ENCODE data around the gene ASTL. TPM values are rescaled to one million over a fixed set of nuclear protein-coding genes. Genes with fewer than 3 reads are reported as not detected.
A peak's percentile ranks its signal among the peaks of the same experiment; 100 is the strongest.

The ASTL gene
- total RNA-seq, 1 donor from 2014 or later, result 2.4 TPM

DNA sequence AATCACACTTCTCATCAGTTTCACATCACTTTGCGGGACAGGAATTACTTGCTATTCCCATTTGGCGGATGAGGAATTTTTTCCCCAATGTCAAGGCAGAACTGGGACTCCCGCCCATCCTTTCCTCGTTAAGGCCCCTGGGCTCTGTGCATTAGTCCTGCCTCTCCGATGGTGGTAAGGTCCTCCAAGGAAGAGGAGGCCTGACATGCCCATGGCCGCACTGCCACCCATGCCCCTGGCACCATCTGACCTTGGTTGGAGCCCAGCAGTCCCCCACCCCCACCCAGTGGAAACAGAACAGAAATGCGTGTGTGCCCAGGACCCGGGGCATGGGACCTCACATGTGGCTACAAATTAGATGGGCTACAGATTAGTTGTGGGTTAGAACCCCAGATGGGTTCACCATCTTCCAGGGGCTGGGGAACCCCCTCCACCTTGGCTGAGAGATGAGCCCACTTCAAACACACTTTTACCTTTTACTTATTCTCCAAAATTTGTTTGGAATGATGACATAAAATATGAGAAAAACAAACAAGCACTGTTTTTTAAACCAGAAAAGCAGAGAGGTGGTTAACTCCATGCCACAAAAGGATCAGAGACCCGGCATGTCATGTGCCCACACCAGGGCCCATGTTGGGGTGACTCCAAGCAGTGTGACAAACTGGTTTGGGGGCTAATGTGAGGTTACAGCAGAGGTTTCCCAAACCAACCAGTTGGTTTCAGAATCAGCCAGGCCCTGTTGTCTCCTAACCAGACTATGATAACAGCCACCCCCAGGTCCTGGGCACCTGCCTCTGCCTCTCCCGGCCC lies 17.9 kb upstream of the ASTL start:
- Mint-ChIP-seq H3K9me3 (peaks cover 3% of the 10 kb centered on the region), H3K36me3 (ENCODE audit: low read depth) (peaks cover 3% of the 10 kb centered on the region), H3K27me3 (no peaks in the 10 kb centered on the region), H3K27ac (peak overlapping the region; percentile 92), H3K4me1 (peaks cover 63% of the 10 kb centered on the region), H3K4me3 (peak overlapping the region; percentile 70)
- intact Hi-C loops (cut with micrococcal nuclease), result no loop called here
- DNase-seq, result peak; percentile 82

DNA sequence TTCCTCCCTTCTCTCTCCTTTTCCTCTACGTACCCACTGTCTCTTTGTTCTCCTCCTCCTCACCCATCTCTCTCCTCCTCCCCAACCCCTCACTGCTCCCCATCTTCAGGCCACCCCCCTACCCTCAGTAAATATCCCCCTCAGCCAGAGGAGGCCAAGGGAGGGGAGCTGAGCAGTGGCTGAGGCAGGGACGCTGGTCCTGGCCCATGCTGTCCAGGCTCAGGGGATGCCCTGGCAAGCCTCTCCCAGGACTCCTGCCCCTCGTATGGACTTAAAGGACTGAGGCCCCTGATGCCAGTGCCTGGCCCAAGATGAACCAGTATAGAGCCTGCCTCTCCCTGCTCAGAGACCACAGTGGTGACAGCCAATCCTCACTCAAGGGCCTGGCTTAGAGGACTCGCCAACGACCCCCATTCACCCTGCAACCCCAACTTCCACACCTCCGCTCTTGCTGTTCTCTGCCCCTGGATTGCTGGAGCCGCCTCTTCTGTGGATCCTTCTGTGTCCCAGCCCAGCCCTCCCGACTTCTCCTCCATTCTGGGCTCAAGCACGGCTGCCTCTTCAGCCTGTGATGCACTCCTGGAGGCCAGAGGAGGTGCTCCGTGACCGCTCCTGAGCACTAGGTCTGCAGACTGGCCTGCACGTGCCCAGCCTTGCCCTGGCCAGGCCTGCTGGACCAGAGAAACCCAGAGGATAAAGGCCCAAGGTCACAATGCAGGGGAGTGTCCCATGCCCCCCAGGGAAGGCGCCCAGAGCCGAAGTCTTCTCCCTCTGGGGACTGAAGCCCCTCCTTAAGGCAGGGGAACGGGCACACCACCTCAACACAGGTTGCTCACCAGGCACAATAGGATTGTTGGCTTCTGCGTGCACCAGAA lies 16.4 kb upstream of the ASTL start:
- peaks cover 66% of the 10 kb centered on the region for H3K4me1 Mint-ChIP-seq
- H3K9me3 Mint-ChIP-seq, result peaks cover under 1% of the 10 kb centered on the region
- no peaks in the 10 kb centered on the region for H3K27me3 Mint-ChIP-seq
- H3K27ac Mint-ChIP-seq, result peak overlapping the region; percentile 63
- peaks cover under 1% of the 10 kb centered on the region for H3K36me3 Mint-ChIP-seq (ENCODE audit: low read depth)
- DNase-seq, result no peak
- intact Hi-C loops (cut with micrococcal nuclease), result no loop called here
- no peak overlapping the region for H3K4me3 Mint-ChIP-seq

DNA sequence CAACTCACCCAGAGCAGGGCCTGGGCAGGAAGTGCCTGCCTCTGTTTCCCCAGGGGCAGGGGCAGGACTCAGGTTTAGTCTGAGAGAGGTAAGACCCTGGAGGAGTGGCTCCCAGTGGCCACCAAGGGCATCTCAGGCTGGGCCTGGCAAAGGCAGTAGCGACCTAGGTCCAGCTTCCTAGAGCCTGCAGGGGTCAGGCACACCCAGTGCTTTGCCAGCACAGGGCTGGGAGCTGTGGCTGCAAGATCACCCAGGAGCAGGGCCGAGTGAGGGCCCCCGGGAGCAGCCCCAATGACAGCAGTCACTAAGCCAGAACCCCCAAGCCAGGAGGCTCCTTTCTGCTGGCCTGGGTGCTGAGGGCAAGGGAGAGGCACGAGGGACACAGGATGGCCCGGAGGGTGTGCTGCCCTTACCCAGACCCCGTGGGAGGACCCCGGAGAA lies 15.7 kb upstream of the ASTL start:
- Mint-ChIP-seq H3K27me3 (no peaks in the 10 kb centered on the region), H3K4me3 (no peak overlapping the region), H3K27ac (no peak overlapping the region), H3K4me1 (peaks cover 63% of the 10 kb centered on the region), H3K9me3 (no peaks in the 10 kb centered on the region), H3K36me3 (ENCODE audit: low read depth) (no peaks in the 10 kb centered on the region)
- no peak for DNase-seq
- intact Hi-C loops (cut with micrococcal nuclease), result no loop called here

DNA sequence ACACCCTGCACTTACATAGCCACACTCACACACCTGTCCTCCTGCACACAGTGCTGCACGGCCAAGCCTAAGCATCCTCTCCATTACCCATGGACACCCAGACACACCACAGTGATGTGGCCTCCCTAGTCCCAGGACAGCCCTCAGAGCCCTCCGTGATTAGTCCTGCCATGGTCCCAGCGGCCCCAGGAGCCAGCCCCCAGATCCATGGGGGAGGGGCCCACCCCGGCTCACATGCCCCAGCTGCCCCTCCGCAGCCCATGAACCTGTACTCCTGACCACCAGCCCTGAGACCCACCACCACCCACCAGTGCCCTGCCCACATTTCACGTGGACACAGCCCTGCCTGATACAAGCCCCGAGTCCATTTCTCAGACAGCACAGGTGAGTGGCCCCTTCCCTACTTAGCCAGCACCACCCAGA lies 15.0 kb upstream of the ASTL start:
- no peaks in the 10 kb centered on the region for H3K36me3 Mint-ChIP-seq (ENCODE audit: low read depth)
- H3K4me1 Mint-ChIP-seq, result peaks cover 66% of the 10 kb centered on the region
- H3K4me3 Mint-ChIP-seq, result no peak overlapping the region
- H3K27ac Mint-ChIP-seq, result peak overlapping the region; percentile 64
- no peak for DNase-seq
- intact Hi-C loops (cut with micrococcal nuclease), result no loop called here
- no peaks in the 10 kb centered on the region for H3K9me3 Mint-ChIP-seq
- H3K27me3 Mint-ChIP-seq, result no peaks in the 10 kb centered on the region

DNA sequence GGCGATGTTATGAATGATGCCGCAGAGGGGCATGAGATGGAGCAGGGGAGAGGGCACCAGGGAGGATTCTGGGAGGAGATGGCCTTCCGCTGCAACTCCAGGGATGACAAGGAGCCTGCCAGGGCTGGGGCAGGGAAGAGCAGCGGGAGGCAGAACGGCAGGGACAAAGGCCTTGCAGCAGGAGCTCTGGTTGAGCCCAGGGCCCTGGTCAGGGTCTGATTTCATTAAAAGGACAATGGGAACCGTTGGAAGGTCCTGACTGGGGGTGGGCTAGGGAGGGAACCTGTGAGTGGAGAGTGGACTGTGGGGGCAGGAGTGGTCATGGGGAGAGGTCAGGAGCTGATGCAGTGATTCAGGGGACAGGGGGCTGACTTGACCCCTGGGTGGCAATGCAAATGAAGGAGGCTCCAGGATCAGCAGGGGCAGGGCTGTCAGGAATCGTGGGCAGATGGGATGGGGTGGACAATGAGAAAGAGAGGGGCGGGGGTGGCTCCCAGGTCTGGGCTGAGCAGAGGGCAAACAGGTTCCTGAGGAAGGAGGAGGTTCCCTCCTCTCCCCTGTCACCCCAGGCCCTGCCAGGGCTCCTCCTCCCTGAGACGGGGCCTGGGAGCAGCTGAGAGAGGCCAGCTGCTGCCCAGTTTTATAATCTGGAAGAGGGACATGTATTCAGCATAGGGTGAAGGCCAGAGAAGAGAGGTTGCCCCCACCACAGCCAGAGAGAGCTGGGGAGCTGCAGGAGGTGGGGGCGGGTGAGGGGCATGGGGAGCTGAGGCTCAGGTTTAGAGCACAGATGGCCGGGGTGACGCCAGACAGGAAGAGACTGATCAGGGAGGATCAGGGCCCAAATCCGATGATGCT lies 14.2 kb upstream of the ASTL start:
- intact Hi-C loops (cut with micrococcal nuclease), result no loop called here
- DNase-seq, result peak; percentile 55
- Mint-ChIP-seq H3K27me3 (no peaks in the 10 kb centered on the region), H3K4me1 (peaks cover 66% of the 10 kb centered on the region), H3K36me3 (ENCODE audit: low read depth) (no peaks in the 10 kb centered on the region), H3K9me3 (no peaks in the 10 kb centered on the region), H3K27ac (peak overlapping the region; percentile 29), H3K4me3 (no peak overlapping the region)

DNA sequence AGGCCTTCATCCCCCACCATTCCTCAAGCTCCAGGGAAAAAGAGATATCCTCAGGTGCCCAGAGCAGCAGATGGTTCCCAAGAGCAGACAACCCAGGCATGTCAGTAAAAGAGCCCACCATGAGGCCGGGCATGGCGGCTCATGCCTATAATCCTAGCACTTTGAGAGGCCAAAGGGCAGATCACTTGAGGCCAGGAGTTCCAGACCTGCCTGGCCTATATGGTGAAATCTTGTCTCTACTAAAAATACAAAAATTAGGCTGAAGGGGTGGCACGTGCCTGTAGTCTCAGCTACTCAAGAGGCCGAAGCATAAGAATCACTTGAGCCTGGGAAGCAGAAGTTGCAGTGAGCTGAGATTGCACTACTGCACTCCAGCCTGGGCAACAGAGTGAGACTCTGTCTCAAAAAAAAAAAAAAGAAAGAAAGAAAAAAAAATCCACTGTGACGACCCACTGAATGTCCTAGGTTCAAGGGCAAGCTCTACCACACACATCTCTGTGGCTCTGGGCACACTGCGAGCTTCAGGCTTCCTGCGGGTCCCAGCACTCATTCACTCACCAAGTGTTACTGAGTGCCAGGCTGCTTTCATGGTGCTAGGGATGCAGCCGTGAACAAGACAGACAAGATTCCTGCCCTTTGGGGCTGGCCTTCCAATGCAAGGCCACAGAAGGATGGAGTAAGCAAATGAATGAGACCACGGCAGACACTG lies 13.4 kb upstream of the ASTL start:
- H3K4me1 Mint-ChIP-seq, result peaks cover 66% of the 10 kb centered on the region
- H3K36me3 Mint-ChIP-seq (ENCODE audit: low read depth), result no peaks in the 10 kb centered on the region
- intact Hi-C loops (cut with micrococcal nuclease), result no loop called here
- peak; percentile 55 for DNase-seq
- no peaks in the 10 kb centered on the region for H3K27me3 Mint-ChIP-seq
- H3K4me3 Mint-ChIP-seq, result no peak overlapping the region
- H3K27ac Mint-ChIP-seq, result peak overlapping the region; percentile 58
- H3K9me3 Mint-ChIP-seq, result no peaks in the 10 kb centered on the region

DNA sequence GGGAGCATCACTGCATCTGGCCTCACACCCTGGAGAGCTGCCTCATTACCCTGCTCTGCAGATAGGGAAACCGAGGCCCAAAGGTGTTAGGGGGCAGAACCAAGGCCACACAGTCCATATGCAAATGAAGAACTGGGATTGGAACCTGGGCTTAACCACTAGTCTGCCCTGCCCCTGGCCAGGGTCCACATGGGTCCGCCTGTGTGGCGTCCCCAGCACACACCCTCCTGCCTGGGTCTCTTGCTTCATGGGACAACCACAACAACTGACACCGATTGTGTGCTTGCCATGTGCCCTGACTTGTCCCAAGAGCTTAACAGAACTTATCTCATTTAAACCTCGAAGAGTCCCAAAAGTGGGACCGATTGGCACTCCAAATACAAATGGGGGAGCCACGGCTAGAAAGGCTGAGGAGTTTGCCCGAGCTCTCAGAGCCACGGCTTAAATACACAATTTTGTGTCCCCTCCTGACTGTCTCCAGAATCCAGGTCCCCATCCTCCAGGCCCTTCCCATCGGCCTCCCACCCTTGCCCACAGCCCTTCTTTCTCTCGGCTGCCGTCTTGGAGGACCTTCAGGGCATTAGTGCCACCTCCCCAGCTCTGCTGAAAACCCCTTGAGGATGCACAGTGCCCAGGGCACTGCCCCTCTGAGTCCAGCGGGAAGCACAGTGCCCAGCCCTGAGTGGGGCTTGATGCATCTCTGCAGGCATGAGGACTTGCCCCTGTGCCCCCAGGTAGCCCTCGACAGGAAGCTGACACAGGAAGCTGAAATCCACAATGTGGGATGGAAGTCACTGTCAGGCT lies 12.7 kb upstream of the ASTL start:
- H3K27me3 Mint-ChIP-seq, result no peaks in the 10 kb centered on the region
- intact Hi-C loops (cut with micrococcal nuclease), result no loop called here
- peak; percentile 56 for DNase-seq
- no peak overlapping the region for H3K4me3 Mint-ChIP-seq
- peaks cover 63% of the 10 kb centered on the region for H3K4me1 Mint-ChIP-seq
- no peaks in the 10 kb centered on the region for H3K36me3 Mint-ChIP-seq (ENCODE audit: low read depth)
- peak overlapping the region; percentile 58 for H3K27ac Mint-ChIP-seq
- H3K9me3 Mint-ChIP-seq, result no peaks in the 10 kb centered on the region

DNA sequence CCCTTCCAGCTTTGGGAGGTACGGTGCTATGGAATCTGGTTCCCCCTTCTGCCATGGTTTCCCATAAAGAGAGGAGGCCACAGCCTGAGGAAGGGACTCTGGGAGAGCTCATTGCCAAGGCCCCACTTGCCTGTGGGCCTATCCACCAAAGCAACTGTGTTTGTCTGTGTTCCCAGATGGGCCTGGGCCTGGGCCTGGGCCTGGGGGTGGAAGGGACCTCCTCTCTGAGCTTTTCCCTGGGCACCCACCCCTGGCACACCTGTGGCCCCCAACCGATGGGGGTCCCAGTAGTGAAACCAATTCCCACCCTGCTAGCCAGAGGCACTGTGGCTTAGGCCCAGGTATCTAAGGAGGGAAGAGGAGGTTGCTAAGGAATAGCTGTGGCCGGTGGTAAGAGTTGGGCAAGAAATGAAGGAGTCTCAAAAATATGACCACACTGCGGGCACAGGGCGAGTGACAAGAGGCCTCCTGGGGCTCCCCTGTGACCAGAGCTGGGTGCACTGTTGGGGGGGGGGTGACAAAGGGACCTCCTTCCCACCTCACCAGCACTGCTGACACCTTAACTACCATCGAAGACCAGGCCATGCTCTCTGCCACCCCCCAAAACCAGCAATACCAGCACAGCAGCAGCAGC lies 11.8 kb upstream of the ASTL start:
- Mint-ChIP-seq H3K27ac (peak overlapping the region; percentile 56), H3K4me1 (peaks cover 63% of the 10 kb centered on the region), H3K4me3 (no peak overlapping the region), H3K36me3 (ENCODE audit: low read depth) (no peaks in the 10 kb centered on the region), H3K9me3 (no peaks in the 10 kb centered on the region), H3K27me3 (no peaks in the 10 kb centered on the region)
- intact Hi-C loops (cut with micrococcal nuclease), result no loop called here
- peak; percentile 60 for DNase-seq

DNA sequence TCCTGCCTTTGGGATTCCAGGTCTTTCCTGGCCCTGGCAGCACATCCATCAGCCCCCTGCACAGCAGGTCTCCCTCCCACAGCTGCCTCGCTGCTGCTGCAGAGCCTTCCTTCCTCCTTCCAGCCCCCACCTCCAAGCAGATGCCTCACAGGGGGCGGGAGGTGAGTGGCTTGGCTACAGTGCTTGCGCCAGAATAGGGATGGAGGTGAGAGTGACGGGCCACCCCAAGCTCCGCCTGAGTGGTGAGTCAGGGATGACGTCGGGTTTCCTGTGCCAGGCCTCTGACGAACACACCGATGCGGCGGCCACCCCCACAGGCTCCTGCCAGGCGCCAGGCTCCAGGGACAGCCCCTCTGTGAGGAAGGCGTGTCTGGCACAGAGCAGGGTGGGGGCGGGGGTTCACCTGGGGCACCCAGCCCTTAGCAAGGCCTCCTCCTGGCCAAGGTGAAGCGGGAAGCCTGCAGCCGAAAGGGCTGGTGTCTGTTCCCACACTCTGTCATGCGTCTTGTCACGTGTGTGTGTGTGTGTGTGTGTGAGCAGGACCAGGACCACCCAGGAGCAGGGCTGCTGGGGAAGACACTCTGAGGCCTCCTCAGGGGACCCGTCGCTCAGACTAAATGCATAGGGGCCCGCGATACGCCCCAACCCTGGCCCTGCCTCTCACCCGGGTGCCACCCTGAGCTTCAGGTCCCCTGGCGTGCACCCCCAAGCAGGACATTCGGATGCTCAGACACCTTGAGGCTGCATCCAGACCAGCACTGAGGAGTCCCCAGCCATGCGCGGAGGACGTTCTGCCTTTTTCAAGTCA lies 10.3 kb upstream of the ASTL start:
- DNase-seq, result peak; percentile 98

DNA sequence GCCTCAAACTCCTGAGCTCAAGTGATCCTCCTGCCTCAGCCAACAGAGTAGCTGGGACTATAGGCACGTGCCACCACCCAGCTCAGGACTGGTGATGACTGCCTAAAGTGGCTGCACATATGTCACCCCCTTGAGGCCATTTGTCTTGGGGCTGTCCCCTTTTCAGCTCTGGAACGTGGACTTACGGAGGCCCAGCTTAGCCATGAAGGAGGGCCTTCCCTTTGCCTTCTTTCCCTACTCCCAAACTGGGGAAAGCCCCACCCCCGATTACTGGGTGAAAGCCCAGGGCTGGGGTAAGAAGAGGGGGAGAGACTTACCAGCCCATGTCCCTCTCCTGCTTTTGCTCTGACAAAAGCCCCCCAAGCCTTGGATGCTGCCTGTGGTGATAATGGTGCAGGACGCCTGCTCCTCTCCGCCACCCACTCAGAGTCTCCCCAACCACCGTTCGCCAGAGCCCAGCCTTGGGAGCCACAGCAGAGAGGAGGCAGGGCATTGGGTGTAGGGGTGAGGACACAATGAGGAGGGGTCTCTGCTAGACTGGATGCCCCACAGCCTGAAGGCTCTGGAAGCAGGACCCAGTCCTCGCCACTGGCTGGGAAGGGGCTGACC lies 9.4 kb upstream of the ASTL start:
- no peaks in the 10 kb centered on the region for H3K27me3 Mint-ChIP-seq
- H3K4me1 Mint-ChIP-seq, result peaks cover 54% of the 10 kb centered on the region
- H3K27ac Mint-ChIP-seq, result peak overlapping the region; percentile 95
- no peaks in the 10 kb centered on the region for H3K9me3 Mint-ChIP-seq
- intact Hi-C loops (cut with micrococcal nuclease), result loop anchor here (5.0 kb wide), 2 partner anchors 175 to 380 kb away; no protein-coding TSS in a partner anchor
- DNase-seq, result peak; percentile 66
- H3K36me3 Mint-ChIP-seq (ENCODE audit: low read depth), result peaks cover 20% of the 10 kb centered on the region
- peak overlapping the region; percentile 98 for H3K4me3 Mint-ChIP-seq

More for the DNA sequence above, 10.3 kb upstream of the ASTL start:
- no peaks in the 10 kb centered on the region for H3K9me3 Mint-ChIP-seq
- intact Hi-C loops (cut with micrococcal nuclease), result loop anchor here (5.0 kb wide), 2 partner anchors 174 to 379 kb away; no protein-coding TSS in a partner anchor
- H3K27ac Mint-ChIP-seq, result peak overlapping the region; percentile 95
- H3K36me3 Mint-ChIP-seq (ENCODE audit: low read depth), result peaks cover 11% of the 10 kb centered on the region
- H3K27me3 Mint-ChIP-seq, result no peaks in the 10 kb centered on the region
- peaks cover 59% of the 10 kb centered on the region for H3K4me1 Mint-ChIP-seq
- H3K4me3 Mint-ChIP-seq, result peak overlapping the region; percentile 98

All from activated CD4-positive, alpha-beta T cell treated with anti-CD3 and anti-CD28 coated beads, Interleukin-2, amount 10 ng/mL, durations not matched to agents 24 days and 14 days (primary cell).